GM12892 (cell line): Measurements from ENCODE around the gene LRRC8C.

Source experiments
- POLR2A ChIP-seq: IDR thresholded peaks from 2 replicates; pipeline ENCODE4 v1.6.1; 2011; ENCODE audit warnings: low read depth, low read length, control low read depth
- POLR2AphosphoS5 ChIP-seq: IDR thresholded peaks from 2 replicates; pipeline ENCODE4 v1.6.1; 2011; ENCODE audit warnings: low read depth, low read length, control low read depth

GRCh38 chr1:89631816-89632656, 884 bp upstream of the LRRC8C start:
- no peak for TF ChIP-seq POLR2A
- no peak for TF ChIP-seq POLR2AphosphoS5
